RWPE2 (cell line): ENCODE results near the gene RPL28.
"Not testable (repeated sequence)": the region's sequence is repeated elsewhere in the genome, so short reads cannot be mapped to it uniquely, and the experiment has no call there.

ENCODE experiments used
- ATAC-seq: fragments of 200-7000 bp; cut with Tn5 transposase; 3 replicates; pipeline ENCODE4 v1.9.1; 2021; ENCODE audit warnings: low read depth
- DNase-seq: peaks from one replicate; pipeline ENCODE4 v3.0.0-alpha.2; 2020; ENCODE audit warnings: low spot score
- H3K27ac ChIP-seq: fragments of 450-650 bp; 2 replicates; pipeline ENCODE4 v1.5.1; 2017; ENCODE audit warnings: mild to moderate bottlenecking; ENCODE audit not compliant: poor library complexity, severe bottlenecking
- H3K27me3 ChIP-seq: fragments of 250-450 bp; sonication (Bioruptor Pico); 2 replicates; pipeline ENCODE4 v1.5.1; 2021; ENCODE audit warnings: mild to moderate bottlenecking, moderate library complexity; ENCODE audit not compliant: insufficient read depth, poor library complexity, severe bottlenecking
- H3K36me3 ChIP-seq: fragments of 250-450 bp; sonication (Bioruptor Pico); 2 replicates; pipeline ENCODE4 v1.5.1; 2020; ENCODE audit warnings: low read depth, mild to moderate bottlenecking, moderate library complexity
- H3K4me1 ChIP-seq: fragments of 250-450 bp; sonication (Bioruptor Pico); 2 replicates; pipeline ENCODE4 v1.5.1; 2021; ENCODE audit warnings: mild to moderate bottlenecking, moderate library complexity; ENCODE audit not compliant: insufficient read depth, poor library complexity, severe bottlenecking
- H3K4me3 ChIP-seq: fragments of 250-450 bp; sonication (Bioruptor Pico); 2 replicates; pipeline ENCODE4 v1.5.1; 2021; ENCODE audit warnings: mild to moderate bottlenecking, moderate library complexity; ENCODE audit not compliant: severe bottlenecking
- H3K9me3 ChIP-seq: fragments of 250-450 bp; sonication (Bioruptor Pico); 2 replicates; pipeline ENCODE4 v1.5.1; 2021; ENCODE audit warnings: mild to moderate bottlenecking, moderate library complexity; ENCODE audit not compliant: severe bottlenecking
- TF ChIP-seq, protein P1 (sequence below): fragments of 450-650 bp; IDR thresholded peaks from one replicate; pipeline ENCODE4 v1.5.1; 2017; ENCODE audit warnings: mild to moderate bottlenecking, moderate library complexity; ENCODE audit not compliant: poor library complexity, severe bottlenecking

The RPL28 gene

DNA sequence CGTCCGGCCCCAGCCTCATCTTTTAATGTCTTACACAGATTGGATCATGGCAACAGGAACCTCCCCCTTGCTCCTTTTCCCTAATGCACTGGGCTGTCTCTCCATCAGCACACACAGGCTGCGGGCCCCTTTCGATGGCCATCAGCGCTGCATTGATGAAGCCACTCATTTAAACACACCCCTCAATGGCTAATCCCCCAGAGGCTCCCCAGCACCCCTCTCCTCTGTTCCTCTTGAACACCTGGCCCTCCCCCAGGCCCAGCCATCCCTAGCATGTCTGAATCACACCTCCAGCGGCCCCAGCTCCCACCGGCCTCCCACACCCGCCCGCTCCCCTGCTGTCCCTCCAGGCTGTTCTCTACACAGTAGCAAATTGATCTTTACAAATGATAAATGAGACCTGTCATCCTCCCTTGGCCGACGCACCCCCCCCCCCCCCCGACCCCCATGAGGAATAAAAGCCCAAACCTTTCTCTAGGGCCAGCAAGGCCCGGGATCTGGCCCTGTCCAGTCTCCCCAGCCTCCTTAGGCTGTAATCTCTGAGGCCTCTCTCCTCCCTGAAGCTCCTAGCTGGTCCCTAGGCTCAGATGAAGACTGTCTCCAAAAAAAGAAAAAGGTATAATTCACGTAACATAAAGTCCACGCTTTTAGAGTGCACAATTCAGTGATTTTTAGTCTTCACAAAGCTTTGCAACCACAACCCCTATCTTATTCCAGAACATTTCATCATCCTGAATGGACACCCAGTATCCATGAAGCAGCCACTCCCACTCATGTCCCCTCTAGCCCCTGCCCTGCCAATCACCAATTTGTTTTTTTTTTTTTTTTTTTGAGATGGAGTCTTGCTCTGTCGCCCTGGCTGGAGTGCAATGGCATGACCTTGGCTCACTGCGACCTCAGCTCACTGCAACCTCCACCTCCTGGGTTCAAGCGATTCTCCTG, 7.4 kb downstream of the RPL28 start:
- DNase-seq = no peak
- peaks cover 38% of the 10 kb centered on the region for H3K36me3 ChIP-seq
- H3K4me1 ChIP-seq = no peaks in the 10 kb centered on the region
- TF ChIP-seq, protein P1, sequence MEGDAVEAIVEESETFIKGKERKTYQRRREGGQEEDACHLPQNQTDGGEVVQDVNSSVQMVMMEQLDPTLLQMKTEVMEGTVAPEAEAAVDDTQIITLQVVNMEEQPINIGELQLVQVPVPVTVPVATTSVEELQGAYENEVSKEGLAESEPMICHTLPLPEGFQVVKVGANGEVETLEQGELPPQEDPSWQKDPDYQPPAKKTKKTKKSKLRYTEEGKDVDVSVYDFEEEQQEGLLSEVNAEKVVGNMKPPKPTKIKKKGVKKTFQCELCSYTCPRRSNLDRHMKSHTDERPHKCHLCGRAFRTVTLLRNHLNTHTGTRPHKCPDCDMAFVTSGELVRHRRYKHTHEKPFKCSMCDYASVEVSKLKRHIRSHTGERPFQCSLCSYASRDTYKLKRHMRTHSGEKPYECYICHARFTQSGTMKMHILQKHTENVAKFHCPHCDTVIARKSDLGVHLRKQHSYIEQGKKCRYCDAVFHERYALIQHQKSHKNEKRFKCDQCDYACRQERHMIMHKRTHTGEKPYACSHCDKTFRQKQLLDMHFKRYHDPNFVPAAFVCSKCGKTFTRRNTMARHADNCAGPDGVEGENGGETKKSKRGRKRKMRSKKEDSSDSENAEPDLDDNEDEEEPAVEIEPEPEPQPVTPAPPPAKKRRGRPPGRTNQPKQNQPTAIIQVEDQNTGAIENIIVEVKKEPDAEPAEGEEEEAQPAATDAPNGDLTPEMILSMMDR = no peak
- H3K9me3 ChIP-seq = no peaks in the 10 kb centered on the region
- no peaks in the 10 kb centered on the region for H3K27me3 ChIP-seq
- no peak overlapping the region for H3K4me3 ChIP-seq
- no peak for ATAC-seq
- H3K27ac ChIP-seq = no peak overlapping the region

DNA sequence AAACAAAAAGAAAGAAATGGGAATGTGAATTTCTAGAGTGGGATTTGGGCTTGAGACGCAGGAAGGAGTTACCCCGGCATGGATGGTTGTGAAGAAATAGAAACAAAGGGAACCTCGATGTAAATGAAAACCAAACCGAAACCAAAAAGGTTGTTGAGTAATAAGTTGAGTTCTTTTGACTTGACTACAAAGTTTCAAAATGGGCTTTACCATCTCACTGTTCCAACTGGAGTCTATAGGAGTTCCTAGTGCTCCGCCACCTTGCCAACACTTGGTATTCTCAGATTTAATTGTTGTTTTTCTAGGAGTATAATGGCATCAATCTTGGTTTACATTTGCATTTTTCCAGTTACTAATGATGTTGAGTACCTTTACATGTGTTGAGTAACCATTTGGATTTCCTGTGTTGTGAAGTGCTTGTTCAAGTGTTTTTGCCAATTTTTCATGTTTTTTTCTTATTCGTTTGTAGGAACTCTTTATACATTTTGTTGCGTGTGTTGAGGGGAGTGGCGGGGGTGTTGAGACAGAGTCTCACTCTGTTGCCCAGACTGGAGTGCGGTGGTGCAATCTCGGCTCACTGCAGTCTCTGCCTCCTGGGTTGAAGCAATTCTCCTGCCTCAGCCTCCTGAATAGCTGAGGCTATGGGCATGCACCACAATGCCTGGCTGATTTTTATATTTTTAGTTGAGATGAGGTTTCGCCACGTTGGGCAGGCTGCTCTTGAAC, 12.6 kb downstream of the RPL28 start:
- TF ChIP-seq, protein P1 = no peak
- ATAC-seq = peak; percentile 3; the same call in 1 of the 3 replicates
- Histone ChIP-seq H3K27me3 (no peaks in the 10 kb centered on the region), H3K27ac (no peak overlapping the region), H3K36me3 (peaks cover 30% of the 10 kb centered on the region), H3K9me3 (no peaks in the 10 kb centered on the region), H3K4me3 (no peak overlapping the region), H3K4me1 (no peaks in the 10 kb centered on the region)
- DNase-seq = no peak

DNA sequence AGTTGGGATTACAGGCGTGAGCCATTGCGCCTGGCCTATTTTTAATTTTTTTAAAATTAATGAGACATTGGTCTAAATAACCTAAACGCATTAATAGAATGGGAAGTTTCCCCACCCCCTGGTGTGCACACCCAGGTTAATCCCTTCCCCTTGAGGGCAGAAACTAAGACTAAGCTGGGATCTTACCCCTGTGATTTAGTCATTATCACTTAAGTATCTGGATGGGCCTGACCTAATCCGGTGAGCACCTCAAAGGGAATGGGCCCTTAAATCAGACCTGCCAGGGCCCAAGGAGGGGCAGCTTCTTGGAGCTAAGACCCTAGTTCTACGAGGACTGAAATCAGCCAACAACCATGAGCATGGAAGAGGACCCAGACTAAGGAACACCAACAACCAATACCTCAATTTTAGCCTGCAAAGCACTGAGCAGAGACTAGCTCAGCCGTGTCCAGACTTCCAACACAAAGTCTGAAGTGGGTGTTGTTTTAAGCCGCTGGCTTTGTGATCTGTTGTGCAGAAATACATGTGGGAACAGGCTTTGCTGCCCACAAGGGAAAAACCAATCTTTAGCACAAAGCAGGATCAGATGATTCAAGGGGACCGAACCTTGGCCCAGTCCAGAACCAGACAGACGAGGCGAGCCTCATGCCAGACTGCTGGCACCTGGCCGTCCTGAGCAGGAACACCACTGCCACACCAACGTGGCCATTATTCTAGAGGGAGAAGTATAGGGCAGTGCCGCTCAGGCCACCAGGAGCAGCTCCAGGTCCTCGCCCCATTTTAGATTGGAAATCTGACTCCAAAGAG, 14.8 kb downstream of the RPL28 start:
- peaks cover 51% of the 10 kb centered on the region for H3K36me3 ChIP-seq
- H3K4me3 ChIP-seq = no peak overlapping the region
- no peak for DNase-seq
- no peaks in the 10 kb centered on the region for H3K9me3 ChIP-seq
- ATAC-seq = peak; percentile 18; the same call in 2 of the 3 replicates
- H3K27ac ChIP-seq = peak overlapping the region; percentile 5
- H3K27me3 ChIP-seq = no peaks in the 10 kb centered on the region
- no peaks in the 10 kb centered on the region for H3K4me1 ChIP-seq
- TF ChIP-seq, protein P1 = no peak

DNA sequence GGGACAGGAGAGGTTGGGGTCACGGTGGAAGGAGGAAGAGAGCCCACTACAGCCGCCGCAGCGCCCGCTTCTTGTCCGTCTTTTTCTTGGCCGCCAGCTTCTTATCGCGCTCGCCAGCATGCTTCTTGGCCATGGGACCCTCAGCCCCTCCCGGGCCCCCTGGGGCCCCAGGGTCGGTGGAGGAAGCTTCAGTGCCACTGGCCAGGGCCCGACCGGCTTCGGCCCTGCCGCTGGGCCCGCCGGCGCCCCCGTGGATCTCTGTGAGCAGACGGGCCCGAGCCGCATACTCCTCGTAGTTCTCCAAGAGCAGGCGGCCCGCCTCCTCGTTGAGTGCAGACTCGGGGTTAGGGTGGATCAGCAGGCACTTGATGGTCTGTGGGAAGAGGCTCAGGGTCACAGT, 15.7 kb downstream of the RPL28 start:
- H3K36me3 ChIP-seq = peaks cover 60% of the 10 kb centered on the region
- H3K27ac ChIP-seq, ATAC-seq, H3K9me3 ChIP-seq, H3K4me1 ChIP-seq, H3K4me3 ChIP-seq, H3K27me3 ChIP-seq, DNase-seq: not testable (repeated sequence)

DNA sequence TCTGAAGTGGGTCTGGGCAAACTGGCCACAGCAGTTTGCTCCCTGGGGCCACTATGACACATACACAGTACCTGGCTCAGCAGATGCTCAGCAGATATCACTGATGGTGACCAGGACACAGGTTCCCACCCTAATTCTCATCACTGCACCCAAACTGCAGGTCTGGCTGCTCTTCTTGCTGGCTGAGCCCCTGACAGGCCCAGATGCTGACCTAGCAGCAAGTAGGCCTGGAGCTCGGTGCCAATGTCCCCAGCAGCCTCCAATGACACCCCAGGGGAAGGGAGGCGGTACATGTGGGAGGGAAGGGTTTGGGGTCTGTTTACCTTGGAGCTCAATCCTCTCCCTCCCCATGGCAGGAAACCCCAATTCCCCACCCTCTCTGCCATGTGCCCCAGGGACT, 16.8 kb downstream of the RPL28 start:
- Histone ChIP-seq H3K27me3 (no peaks in the 10 kb centered on the region), H3K4me1 (peaks cover 8% of the 10 kb centered on the region), H3K9me3 (no peaks in the 10 kb centered on the region), H3K36me3 (peaks cover 65% of the 10 kb centered on the region), H3K27ac (no peak overlapping the region), H3K4me3 (no peak overlapping the region)
- DNase-seq (no peak), ATAC-seq (no peak)
- TF ChIP-seq, protein P1 = no peak
